Kidney (tissue), 14 donors: ENCODE results near the gene TMEM255B. TPM values are rescaled to one million over a fixed set of nuclear protein-coding genes. Genes with fewer than 3 reads are reported as not detected.

Source experiments
- DNase-seq, 5 donors: peaks; one replicate each; pipeline ENCODE4 v3.0.0-alpha.2; 2013 to 2020
- FAIRE-seq: peaks from 2 replicates; lab custom pipeline; 2012; peaks lifted over from hg19 to GRCh38; lab: Jason Lieb, UNC
- H3K27ac ChIP-seq, 2 donors: one replicate each; pipeline ENCODE4 v1.7.0; 2013; ENCODE audit warnings: low read depth in 2 of 2, low read length in 2 of 2, inconsistent platforms in 1 of 2
- H3K27me3 ChIP-seq: one replicate; pipeline ENCODE4 v1.7.1; 2013; ENCODE audit warnings: low read length, inconsistent platforms; ENCODE audit not compliant: control insufficient read depth, insufficient read depth
- H3K36me3 ChIP-seq, 3 donors: one replicate each; pipeline versions ENCODE4 v1.7.0 to v1.7.1; 2013; ENCODE audit warnings: low read length in 3 of 3, control low read depth in 1 of 3, inconsistent platforms in 1 of 3; ENCODE audit not compliant: insufficient read depth in 3 of 3, control insufficient read depth in 2 of 3
- H3K4me1 ChIP-seq, 3 donors: one replicate each; pipeline versions ENCODE4 v1.7.0 to v1.7.1; 2013; ENCODE audit warnings: low read length in 3 of 3, inconsistent platforms in 1 of 3, low read depth in 1 of 3; ENCODE audit not compliant: control insufficient read depth in 2 of 3, insufficient read depth in 2 of 3
- H3K4me3 ChIP-seq, 3 donors: one replicate each; pipeline versions ENCODE4 v1.7.0 to v1.8.1; 2013; ENCODE audit warnings: low read length in 3 of 3, control low read depth in 1 of 3, inconsistent platforms in 1 of 3
- H3K9ac ChIP-seq, 3 donors: one replicate each; pipeline versions ENCODE4 v1.7.0 to v1.7.1; 2013; ENCODE audit warnings: low read length in 3 of 3, control low read depth in 1 of 3, inconsistent platforms in 1 of 3
- H3K9me3 ChIP-seq, 3 donors: one replicate each; pipeline versions ENCODE4 v1.7.0 to v1.7.1; 2013; ENCODE audit warnings: low read length in 3 of 3, control low read depth in 1 of 3, inconsistent platforms in 1 of 3; ENCODE audit not compliant: control insufficient read depth in 2 of 3, insufficient read depth in 1 of 3
- intact Hi-C: fragments of 100-400 bp; cut with DNase I; formaldehyde crosslinking; loops from one replicate; pipeline ENCODE4 v1.11.1; 2022
- polyA plus RNA-seq: library from polyadenylated mRNA; stranded (reverse); fragments of 350-450 nt; fragmentation: Illumina TruSeq; extraction: RNeasy Lipid Tissue Mini Kit (QIAGEN cat#74804); gene quantifications from one replicate; pipeline ENCODE4 v1.2.3, GENCODE V29; 2014; ENCODE audit warnings: low read depth, low replicate concordance; ENCODE audit not compliant: insufficient read depth
- total RNA-seq: library from RNA; stranded (reverse); fragmentation: NEBNext Ultra II Directional; extraction: Animal tissue kit (Norgen Biotek cat#: 25700); gene quantifications from one replicate; pipeline ENCODE4 v1.2.1, GENCODE V29; 2021
- TF ChIP-seq, protein P1 (sequence below): IDR thresholded peaks from 3 replicates; pipeline ENCODE4 v1.5.1; 2012; ENCODE audit warnings: mild to moderate bottlenecking, moderate library complexity, borderline replicate concordance; ENCODE audit not compliant: insufficient read depth; ENCODE audit errors: extremely low read depth
- donor health status: control.
- donor health status: control.
- donor health status: control.
- donor health status: control.
- donor health status: control.
- donor health status: DM: yes; HTN: yes; CAD: no.
- donor health status: Normal renal cell carcinoma (clear cell type).

Gene TMEM255B
- total and polyA plus RNA-seq, 2 donors from 2014 or later, result 11.9 to 29.3 TPM

DNA sequence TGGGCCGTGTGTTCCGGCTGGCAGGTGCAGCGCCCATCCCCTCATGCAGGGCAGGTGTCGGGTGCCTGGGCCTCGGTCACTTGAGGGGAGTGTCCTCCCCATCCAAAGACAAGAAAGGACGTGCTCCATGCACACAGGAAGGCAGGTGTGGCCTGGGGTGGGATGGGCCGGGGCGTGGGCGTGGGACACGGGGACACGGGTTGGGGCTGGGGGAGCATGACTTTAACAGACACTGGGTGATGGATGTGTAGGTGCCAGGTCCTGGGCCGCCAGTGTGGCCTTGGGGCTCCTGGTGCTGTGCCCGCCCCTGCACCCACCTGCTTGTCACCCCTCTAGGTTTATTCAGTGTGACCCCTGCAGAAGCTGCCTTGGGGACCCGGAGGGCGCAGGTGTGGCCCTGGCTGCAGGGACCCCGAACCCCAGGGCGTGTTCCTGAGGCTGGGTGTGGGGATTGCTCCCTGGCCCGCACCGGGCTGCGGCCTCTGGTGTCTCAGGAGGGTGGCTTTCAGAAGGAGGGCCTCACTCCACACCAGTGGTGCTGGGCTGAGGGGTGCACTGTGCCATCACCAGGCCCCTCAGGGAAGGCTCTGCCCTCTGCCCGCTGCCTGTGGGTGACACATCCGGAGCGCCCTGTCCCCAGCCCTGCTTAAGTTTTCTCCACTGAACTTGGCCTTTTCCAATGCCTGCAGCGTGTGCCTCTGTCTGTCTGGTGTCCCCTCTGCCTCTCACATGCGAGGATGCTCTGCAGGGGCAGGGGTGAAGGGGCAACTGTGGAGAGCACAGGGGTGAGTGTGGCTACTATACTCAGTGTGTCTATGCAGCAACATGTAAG is 5.2 kb downstream of the TMEM255B start:
- Histone ChIP-seq H3K27me3 (peaks cover 4% of the 10 kb centered on the region), H3K9ac (no peak overlapping the region), H3K4me1 (peaks cover 0 to 2% (median 0%) of the 10 kb centered on the region in 3 donors), H3K36me3 (no peaks in the 10 kb centered on the region), H3K4me3 (no peak overlapping the region), H3K9me3 (no peaks in the 10 kb centered on the region), H3K27ac (no peak overlapping the region)
- intact Hi-C loops, result no loop called here
- peak in 1 of 5 donors; percentile 30 for DNase-seq
- FAIRE-seq, result no peak
- TF ChIP-seq, protein P1, sequence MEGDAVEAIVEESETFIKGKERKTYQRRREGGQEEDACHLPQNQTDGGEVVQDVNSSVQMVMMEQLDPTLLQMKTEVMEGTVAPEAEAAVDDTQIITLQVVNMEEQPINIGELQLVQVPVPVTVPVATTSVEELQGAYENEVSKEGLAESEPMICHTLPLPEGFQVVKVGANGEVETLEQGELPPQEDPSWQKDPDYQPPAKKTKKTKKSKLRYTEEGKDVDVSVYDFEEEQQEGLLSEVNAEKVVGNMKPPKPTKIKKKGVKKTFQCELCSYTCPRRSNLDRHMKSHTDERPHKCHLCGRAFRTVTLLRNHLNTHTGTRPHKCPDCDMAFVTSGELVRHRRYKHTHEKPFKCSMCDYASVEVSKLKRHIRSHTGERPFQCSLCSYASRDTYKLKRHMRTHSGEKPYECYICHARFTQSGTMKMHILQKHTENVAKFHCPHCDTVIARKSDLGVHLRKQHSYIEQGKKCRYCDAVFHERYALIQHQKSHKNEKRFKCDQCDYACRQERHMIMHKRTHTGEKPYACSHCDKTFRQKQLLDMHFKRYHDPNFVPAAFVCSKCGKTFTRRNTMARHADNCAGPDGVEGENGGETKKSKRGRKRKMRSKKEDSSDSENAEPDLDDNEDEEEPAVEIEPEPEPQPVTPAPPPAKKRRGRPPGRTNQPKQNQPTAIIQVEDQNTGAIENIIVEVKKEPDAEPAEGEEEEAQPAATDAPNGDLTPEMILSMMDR, result no peak

DNA sequence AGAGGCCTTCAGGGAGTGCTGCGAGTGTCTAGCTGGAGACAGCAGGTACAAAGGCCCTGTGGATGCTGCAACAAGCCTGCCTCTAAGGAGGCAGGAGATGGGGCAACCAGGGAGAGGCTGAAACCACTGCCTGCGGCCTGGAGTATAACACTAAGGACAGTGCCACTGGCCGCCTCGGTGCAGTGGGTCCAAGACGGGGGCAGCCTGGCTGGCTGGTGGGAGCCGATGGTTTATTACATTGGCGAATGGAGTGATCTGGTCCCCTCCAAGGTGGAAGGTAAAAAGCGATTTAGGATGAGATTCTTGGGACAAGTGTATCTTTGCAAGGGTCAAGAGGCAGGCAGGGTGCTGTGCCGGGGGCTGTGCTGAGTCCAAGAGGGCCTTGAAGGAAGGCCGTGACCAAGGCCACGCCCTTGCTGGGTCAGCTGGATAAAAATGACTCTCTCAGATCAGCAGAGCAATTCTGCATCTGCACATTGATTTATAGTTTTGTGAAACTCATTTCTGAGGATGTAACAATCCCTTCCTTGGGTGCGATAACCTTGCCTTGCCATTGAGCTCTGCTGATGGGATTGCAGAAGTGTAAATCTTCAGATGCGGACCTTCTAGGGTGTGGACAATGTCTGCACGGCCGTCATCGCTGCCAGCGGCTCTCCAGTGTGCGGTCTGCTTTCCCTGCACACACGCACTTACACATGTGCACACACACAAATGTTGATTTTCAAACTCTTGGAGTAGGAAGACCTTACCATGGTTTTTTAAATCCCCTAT is 6.0 kb downstream of the TMEM255B start:
- intact Hi-C loops, result no loop called here
- Histone ChIP-seq H3K4me3 (no peak overlapping the region), H3K27ac (no peak overlapping the region), H3K9ac (no peak overlapping the region), H3K27me3 (peaks cover 4% of the 10 kb centered on the region), H3K4me1 (peaks cover 0 to 4% (median 0%) of the 10 kb centered on the region in 3 donors), H3K36me3 (no peaks in the 10 kb centered on the region), H3K9me3 (no peaks in the 10 kb centered on the region)
- TF ChIP-seq, protein P1, result no peak
- FAIRE-seq, result no peak
- DNase-seq, result peak in 1 of 5 donors; percentile 13

GRCh38 chr13:113765564-113765910 is 6.5 kb downstream of the TMEM255B start:
- DNase-seq (peak in 1 of 5 donors; percentile 18), FAIRE-seq (no peak)
- TF ChIP-seq, protein P1, result no peak
- no peaks in the 10 kb centered on the region for H3K9me3 ChIP-seq
- no peak overlapping the region for H3K9ac ChIP-seq
- intact Hi-C loops, result no loop called here
- no peak overlapping the region for H3K27ac ChIP-seq
- peaks cover 4% of the 10 kb centered on the region for H3K27me3 ChIP-seq
- H3K36me3 ChIP-seq, result no peaks in the 10 kb centered on the region
- H3K4me1 ChIP-seq, result peaks cover 0 to 4% (median 0%) of the 10 kb centered on the region in 3 donors
- H3K4me3 ChIP-seq, result no peak overlapping the region
